GM12801 (cell line): Measurements from ENCODE around the gene VAC14.

Source experiments
- CTCF ChIP-seq: IDR thresholded peaks from one replicate; pipeline ENCODE4 v1.5.1; 2011; ENCODE audit warnings: control low read depth; ENCODE audit not compliant: insufficient read length; ENCODE audit errors: extremely low read depth

The VAC14 gene

GRCh38 chr16:70702624-70703023 lies 98.3 kb downstream of the VAC14 start:
- TF ChIP-seq CTCF, result no peak

- no peak for TF ChIP-seq CTCF
Observed at GRCh38 chr16:70701998-70702397, 99.0 kb downstream of the VAC14 start.

- no peak for TF ChIP-seq CTCF
Observed at GRCh38 chr16:70701596-70701995, 99.4 kb downstream of the VAC14 start.

- no peak for TF ChIP-seq CTCF
Observed at GRCh38 chr16:70701036-70701435, 99.9 kb downstream of the VAC14 start.

GRCh38 chr16:70700101-70701020 lies 100.6 kb downstream of the VAC14 start:
- TF ChIP-seq CTCF, result no peak

- TF ChIP-seq CTCF, result no peak
Observed at GRCh38 chr16:70699696-70700095, 101.3 kb downstream of the VAC14 start.

GRCh38 chr16:70698901-70699300 lies 102.1 kb downstream of the VAC14 start:
- TF ChIP-seq CTCF, result no peak
